ENCODE measurements around the gene INSIG2.

Gene INSIG2

DNA sequence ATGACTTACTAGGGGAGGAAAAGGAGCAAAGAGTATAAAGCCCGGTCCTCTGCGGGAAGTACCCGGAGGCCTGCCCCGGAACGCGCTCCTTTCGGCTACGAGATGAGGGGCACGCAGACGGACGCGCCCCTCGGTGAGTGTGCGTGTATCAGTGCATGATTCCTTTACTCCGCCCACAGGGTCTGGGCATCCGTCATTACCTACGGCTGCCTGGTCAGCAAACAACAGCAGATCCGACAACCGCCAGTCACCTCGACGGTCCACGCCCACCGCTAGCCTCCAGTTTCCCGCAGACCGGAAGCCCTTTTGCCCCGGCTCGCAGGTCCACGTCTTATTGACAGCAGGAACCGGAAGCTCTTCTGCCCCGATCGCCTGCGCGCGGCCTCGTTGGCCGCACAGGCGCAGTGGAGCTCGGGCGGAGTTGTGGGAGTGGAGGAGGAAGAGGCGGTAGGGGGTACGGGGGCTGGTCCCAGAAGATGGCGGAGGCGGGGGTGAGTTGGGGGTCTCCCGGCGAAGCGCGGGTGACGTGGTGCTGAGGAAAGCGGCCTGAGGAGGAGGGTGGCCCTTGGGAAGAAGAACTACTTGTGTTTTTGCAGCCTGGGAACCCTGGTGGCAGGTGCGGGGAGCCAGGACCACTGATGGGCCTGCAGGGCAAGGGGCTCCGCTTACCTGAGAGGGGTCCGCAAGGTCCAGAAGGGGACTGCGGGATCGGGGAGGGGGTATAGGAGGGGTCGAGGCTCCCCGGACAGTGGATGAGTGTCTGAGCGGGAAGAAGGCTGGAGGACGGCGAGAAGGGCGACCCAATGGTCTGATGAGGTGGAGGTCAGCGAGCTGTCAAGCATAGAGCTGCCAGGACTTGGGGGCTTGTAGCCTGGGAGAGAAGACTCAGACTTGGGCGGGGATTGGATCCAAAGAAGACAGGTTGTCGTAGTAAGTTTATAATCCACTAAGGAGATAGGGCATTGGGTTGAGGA, at the start of gene INSIG2:
Gene INSIG2 (plus strand): TSS at position 421 of the 974 bp plus-strand sequence. CDS start 8,086 bp downstream, outside the sequence.
- peak; percentile 97 for DNase-seq (ENCODE audit: low spot score)

DNA sequence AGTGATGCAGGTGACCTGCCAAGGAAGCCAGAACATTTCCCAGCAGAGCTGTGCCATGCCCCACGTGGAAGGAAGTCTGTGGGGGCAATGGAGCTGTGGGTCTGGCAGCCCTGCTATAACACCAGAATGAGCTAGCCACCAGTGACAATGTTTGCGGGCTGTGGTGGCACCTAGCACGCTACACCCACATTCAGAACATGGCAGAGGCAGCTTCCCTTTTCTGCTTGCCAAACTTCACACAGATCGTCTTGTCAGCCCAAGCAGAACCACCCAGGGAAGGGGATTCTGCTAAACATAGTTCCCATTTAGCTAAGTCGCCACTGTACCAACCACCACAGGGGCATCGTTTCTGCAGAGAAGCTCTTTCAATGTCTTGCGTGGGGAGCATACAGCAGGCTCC, 47.4 kb upstream of the INSIG2 start:
- DNase-seq (ENCODE audit: low spot score), result no peak

DNA sequence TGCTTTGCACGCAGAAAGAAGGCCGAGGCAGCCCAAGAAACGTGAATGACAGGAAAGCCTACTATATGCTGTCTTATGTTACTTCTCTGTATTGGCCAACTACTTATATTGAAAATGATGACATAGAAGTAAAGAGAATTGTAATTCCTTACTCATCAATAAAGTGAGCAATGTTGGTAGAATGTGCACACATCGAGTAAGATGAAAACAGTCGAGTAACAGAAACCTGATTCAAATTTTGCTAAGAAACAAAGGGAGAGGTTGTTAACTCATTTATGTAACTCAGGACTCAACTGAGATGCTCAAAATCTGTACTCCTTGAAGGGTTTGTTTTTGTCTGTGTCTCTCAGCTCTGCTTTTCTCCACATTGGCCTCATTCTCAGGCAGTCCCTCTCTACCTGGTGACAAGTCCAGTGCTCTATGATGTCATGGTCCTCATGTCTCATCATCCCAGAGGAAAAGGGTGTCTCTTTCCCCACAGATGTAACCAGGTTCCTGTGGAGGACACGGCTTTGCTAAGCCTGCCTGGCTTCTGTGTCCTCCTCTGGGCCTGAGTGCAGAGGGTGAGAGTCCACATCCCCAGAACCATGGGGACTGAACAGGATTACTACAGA, 44.1 kb upstream of the INSIG2 start:
- DNase-seq (ENCODE audit: low spot score), result no peak

DNA sequence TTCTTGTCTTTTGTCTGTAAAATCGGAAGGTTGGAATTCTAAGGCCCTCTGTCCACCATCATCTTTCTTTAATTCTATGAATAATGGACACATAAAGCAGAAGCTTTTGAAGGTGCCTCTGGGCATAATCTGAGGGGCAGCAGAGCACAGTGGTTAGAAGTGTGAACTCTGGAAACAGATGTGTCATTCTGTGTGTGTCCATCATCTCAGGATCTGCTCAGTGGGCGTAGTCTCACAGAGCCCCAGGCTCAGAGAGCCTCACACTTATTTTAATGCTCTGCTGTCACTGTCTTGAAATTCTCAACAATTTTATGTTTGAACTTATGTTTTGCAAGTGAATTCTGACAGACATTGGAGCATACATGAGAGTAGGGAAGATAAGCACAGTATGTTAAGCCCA, 43.4 kb upstream of the INSIG2 start:
- no peak for DNase-seq (ENCODE audit: low spot score)

DNA sequence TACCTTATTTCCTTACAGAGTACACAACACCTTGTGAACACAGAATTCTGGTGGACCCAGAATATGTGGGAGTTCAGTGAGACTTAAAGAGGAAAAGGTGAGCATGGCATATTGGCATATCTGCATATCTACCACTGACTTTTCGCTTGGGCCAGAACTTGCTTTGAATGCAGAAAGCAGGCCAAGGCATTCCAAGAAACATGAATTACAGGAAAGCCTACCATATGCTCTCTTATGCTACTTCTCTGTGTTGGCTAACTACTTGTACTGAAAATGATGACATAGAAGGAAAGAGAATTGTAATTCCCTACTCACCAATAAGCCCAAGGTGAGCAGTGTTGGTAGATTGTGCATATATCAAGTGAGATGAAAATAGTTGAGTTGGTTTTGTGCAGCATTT, 43.0 kb upstream of the INSIG2 start:
- DNase-seq (ENCODE audit: low spot score), result no peak

DNA sequence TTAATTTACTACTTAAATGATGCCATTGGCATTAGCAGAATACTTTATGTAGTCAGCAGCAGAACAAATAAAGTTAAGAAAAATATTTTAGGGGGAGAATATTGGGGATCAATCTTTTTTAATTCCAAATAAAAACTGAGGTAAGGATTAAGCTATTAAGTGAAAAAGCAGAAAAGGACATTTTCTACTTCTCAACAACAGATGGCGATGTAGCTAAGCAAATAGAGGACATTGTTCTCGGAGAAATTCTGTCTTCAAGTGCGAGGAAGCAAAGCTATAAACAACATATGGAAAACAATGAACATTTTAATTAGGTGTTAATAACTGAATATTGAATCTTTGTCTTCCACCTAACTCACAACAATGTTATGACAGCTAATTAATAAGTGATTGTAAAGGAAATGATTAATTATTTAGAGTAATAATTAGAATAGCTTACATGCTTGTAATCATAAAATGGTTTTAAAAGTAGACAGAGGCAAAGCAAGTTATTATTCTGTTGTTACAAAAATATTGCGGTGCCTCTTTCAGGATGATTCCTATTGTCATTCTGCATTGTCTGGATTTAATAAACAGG, 41.5 kb upstream of the INSIG2 start:
- peak; percentile 66 for DNase-seq (ENCODE audit: low spot score)

DNA sequence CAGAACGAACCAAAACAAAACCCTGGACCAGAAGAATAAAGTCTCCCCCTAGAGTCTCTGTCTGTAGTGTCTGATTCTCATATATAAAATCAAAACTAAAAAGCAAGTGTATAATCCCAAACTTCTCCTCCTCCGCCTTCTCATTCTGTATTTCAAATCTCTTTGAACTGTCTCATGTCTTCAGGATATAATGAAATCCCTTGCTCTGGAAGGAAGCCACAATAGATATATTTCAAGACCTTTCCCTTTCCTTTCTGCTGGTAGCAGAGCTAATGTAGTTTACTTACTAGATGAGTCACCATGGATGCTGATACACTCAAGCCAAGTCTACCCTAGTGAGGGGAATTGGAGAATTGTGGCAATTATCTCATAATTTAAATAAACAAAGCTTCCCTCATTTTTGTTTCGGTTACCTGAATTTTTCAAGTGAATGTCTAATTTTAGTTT, 40.9 kb upstream of the INSIG2 start:
- DNase-seq (ENCODE audit: low spot score), result no peak

DNA sequence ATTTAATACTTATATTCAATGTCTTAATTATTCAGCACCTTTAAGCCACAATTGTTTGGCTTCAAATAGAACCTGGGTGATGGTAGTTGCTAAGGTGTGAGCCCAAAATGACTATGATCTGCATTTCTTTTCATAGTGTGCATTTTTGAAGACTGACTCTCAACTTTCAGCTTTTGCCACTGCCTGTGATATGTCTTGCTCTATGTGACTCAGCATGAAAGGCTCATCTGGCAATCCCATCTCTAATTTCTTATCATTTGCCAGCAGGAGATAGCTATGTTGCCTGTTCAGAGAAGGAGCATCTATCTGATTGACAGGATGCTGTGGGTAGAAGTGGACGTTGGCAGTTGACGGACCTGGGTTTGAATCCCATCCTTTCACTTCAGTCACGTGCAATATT, 39.9 kb upstream of the INSIG2 start:
- DNase-seq (ENCODE audit: low spot score), result no peak

DNA sequence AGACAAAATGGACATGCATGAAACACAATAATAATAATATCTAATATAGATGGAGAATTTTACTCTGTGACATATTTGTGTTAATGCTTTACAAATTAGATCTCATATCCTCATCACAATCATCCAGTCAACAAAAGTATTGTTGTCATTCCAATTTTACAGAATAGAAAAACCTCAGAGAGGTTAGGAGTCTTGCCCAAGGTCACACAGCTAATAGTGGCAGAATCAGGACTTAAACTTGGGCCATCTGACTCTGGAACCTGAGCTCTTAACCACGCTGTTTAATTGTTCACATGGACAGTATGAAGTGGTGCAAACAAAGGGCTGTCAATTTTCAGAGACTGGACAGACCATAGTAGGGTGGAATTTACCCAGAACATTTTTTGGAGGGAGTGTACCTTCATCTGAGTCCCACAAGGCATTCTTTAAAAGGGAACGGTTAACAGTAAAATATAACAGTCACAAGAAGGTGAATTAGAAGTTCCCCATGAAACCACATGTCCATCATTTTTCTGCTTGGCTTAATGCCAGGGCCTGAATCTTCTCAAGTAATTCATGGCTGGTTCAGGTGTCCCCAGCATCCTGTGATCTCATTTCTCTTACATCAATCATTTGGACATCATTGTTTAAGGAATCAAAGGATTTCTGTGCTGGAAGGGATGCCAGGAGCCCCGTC, 39.0 kb upstream of the INSIG2 start:
- DNase-seq (ENCODE audit: low spot score), result no peak

DNA sequence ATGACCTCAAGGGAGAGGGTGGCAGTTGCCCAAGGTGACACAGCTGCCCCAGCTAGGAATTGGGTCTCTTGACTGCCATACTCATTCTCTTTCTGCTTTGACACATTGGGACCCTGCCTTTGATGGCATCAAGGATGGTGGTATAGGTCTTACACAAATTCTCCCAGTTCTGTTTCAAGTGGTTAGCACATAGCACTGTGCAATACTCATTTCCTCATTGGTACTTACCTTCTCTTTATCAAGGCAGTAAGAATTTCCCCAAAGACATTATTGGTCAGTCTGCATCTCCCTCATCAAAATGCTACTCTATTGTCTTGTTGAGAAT, 38.5 kb upstream of the INSIG2 start:
- no peak for DNase-seq (ENCODE audit: low spot score)

DNA sequence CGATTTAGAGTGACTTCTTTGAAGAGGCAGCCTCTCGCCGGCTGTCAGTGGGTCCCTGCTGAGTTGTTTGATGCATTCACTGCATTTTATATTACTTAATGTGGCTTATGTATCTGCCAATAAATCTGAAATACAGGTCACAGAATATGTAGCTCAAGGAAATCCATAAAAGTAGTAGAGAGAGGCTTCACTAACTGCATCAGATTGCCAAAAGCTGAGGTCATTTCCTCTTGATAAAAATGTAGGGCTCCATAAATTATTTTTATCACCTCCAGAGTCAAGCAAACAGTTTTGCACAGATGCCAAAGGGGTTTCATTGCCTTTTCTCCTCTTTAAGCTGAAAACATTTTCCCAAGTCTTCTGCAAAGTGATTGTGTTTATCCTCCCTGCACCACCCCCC, 37.9 kb upstream of the INSIG2 start:
- no peak for DNase-seq (ENCODE audit: low spot score)

DNA sequence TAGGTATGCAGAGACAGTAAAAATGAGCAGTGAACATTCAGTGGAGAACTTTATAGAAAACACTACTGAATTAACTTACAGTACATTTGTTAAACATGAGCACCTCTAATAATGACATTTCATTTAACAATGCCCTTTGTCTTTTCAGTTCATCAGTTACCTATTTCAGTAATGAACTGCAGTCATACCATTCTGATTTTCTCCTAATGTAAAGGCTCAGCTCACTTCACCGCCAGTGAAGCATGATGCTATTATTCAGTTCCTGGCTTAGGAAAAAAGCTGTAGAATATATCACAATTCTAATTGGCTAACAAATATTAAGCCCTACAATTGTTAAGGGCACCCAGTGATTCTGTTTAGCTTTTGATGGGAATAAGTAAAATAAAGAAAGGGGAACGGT, 37.3 kb upstream of the INSIG2 start:
- no peak for DNase-seq (ENCODE audit: low spot score)

DNA sequence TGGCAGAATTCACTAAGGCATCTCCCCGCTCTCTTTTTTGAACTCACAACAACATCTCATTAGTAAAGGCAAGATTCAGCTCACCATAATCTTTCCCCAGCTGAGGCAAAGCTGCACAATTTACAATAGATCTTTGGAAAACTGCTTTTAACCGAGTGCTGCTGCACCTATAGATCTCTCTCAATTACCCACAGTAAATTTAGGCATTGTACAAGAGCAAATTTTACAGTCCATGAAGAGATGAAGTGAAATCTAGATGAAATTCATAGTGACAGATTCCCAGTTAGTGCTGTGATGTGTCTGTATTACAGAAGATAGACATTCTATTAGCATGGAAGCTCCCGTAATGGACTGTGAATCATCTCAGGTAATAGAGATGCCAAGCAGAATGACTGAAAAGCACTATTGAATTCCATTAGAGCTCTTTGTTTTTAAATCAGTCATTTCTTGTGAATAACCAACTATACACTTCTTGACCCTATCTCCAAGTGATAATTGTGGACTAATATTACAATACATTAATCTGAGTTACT, 36.4 kb upstream of the INSIG2 start:
- DNase-seq (ENCODE audit: low spot score), result no peak

DNA sequence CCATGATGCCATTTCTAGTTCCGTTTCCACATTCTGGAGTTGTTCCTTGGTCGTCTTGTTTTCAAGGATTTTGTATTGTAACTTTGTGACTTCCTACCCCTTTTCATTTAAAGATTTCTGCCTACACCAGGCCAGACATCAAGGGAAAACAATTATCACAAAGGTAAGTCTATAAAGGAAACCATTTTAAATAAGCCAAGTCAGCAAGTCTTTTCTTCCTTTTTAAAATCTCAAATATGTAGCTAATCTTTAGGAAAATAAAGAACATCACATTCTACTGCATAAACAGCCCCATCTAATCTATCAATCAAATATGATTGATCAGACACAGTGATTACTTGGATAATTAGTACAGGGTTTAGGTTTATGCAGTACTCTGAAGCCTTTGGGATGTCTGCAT, 35.8 kb upstream of the INSIG2 start:
- DNase-seq (ENCODE audit: low spot score), result no peak

DNA sequence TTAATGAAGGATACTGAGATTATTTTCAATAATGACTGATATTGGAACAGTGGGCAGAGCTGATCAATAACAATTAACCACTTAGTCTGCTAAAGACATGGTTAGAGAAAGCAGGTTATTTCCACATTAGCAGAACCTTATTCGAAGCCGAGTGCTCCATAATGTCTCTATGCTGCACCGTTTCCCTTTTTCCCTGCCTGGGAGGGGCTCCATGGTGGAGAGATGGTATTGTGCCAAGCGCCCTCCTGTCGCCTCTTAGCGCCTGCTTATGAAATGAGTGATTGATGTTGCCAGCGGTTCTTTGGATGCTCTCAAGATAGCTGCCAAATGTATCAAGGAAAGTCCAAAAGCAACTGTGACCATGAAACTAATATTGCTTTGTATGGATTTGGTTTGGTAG, 34.6 kb upstream of the INSIG2 start:
- DNase-seq (ENCODE audit: low spot score), result no peak

DNA sequence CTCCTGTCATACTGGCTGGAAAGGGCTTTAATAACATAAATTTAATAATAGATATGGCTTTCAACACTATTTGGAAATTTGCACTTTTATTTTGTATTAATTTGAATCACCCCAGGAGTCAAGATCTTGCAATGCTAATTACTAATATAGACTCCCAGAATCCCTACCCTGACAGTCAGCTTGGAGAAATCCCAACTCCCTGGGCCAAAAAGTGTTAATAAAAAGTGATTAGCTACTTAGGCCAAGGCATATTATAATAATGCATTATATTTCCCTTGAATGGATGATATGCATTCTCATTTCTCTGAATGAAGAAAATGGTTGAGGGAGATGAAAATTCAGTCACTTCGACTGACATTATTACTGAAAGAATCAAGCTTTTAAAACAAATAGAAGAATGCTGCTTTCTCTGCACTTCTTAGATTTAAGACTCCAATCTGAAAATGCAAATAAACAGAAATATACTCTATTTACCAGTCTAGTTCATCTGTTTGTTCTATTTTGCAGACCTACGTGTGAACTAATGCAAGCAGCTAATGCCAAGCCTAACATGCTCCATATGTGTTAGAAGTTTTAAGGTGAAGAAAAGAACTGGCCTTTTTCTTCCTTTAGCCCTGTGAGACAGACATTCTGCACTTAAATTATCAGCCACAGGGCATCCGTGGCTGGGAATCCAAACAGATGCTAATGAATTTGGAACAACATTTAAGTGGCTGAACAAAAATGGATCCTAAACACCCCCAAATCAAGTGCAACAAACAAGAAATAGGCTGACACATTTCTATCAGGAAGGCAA, 33.9 kb upstream of the INSIG2 start:
- no peak for DNase-seq (ENCODE audit: low spot score)

DNA sequence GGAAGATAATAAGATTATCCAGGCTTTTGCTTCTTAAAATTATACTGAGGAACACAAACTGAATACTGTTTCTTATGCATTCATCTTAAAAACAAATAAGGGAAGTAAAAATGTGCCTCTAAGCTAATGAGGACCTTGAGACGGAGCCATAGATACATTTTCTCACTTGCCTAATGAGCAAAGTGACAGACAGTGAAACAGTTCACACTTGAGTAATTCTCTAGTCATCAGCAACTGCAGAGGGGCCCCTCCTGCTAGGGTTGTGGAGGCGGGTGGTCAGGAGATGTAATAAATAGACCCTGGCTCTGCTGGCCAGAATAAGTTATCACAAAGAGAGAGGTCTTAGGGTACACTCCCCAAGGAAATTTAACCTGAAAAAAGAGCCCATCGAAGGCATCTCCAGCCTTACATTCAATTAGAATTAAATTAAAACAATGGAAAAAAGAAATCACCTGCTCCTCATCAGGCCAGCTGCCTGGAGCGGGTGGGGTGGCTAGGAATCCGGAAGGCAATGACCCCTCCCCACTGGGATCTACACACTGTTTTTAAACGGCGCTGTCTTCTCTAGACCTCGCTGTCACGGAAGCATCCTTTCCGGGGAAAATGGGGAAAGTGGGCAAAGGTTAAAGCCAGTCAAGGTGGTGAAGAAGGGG, 32.6 kb upstream of the INSIG2 start:
- no peak for DNase-seq (ENCODE audit: low spot score)

DNA sequence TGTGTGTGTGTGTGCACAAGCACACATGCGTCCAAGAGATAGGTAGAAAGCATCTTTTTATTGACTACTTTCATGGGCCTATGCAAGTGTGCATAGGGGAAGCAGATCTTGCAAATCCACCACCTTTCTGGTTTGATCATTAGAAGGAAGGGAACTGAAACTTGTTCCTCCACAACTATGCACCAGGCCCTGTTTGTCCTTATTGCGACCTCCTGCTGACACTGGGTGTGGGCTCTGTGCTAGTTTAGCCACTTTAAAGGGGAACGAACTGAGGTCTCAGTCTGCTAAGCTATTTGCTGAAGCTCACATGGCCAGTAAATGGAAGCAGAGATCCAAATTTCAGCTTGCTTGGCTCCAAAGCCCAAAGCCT, 32.1 kb upstream of the INSIG2 start:
- DNase-seq (ENCODE audit: low spot score), result peak; percentile 80

DNA sequence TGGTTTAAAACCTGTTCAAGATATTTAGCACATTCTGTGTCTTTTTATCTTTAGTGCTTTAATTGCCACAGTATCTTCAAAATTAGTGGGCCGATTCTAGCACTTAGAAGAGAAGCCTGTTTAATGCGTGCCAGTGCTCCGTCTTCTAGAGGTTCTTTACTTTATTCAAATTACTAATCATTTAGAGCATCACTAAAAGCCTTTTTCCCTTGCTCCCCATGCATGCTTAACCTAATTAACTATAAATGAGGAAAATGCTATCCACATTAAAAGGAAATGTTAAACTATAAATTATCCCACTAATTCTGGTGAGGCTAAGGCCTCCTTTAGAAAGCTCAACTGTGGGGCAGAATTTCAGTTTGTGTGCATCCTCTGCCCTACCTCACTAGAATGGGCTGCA, 31.5 kb upstream of the INSIG2 start:
- no peak for DNase-seq (ENCODE audit: low spot score)

DNA sequence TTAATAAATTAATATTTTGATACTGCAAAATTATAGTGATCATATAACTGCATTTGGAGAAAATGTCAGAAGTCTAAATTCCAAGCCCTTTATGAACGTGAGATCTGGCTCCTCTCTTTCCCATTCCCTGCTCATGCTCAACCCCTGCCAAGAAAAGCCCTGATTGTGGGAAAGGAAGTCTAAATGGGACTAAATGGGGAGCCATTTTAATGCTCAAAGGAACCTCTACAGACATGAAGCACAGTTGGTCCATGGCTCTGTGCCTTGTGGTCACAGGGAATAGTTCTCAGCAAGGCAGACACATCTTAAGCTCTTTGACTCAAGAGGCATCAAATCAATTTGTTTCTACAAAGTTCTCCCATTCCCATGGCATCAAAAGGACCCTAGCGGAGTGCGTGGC, 29.3 kb upstream of the INSIG2 start:
- DNase-seq (ENCODE audit: low spot score), result no peak

DNA sequence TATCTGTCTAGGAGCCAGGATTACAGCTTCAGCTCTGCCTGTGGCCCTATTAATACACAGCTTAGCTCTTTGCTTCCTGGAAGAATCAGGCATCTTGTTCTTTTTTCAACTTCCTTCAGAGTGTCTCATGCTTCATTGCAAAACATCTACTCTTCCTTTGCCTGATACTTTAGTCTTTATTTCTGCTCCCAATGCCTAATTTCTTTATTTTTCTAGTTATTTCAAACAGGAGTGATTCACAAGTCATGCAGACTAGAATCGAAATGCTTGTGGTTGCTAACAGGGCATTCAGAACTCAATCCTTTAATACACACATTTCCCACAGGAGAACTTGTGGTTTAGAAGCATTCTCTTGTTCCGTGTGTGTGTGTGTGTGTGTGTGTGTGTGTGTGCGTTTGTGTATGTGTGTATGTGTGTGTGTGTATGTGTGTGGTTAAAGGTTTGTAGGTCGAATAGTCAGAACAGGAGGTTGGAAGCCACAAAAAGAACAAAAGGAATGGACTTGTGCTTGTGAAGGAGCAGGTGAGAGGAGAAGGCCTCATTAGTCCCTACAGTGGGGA, 28.3 kb upstream of the INSIG2 start:
- DNase-seq (ENCODE audit: low spot score), result peak; percentile 24
